CD4-positive, alpha-beta T cell treated with Interleukin-6 at 100 ng/mL for 8 hours (primary cell): ENCODE measurements around the gene DAAM1.

Experiments used
- DNase-seq: peaks from one replicate; pipeline ENCODE4 v3.0.0-alpha.2; 2020; ENCODE audit warnings: mixed read lengths, low spot score

Gene DAAM1

GRCh38 chr14:59314953-59315599 lies 126.6 kb downstream of the DAAM1 start:
- DNase-seq: no peak

DNA sequence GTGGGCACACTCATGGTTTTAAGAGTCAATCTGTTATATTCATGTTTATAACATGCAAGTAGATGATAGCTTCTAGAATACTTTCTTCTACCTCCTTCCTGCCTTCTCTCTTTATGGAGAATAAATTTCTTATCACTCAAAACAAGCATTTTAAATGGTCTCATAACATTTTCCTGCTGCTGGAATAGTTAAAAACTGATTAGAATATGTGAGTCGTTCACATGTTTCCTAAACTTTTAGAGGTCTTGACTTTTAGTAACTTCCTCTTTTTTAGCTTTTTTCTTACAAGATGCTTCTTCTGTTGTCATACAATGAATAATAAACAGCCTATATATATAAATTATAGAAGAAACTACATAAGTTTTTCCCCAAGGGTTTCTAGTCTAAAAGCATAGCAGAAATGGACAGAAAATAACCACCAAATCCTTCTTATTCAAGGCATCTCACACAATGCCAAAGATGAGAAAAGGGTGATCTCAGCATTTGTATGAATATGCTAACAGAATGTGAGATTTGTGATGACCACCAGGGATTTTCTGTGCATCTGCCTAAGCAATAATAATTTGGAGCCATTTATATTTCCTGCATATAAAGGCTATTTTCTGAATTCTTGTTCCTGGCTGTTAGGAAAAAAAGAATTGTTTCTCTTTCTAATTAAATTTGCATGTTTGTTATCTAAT lies 127.8 kb downstream of the DAAM1 start:
- no peak for DNase-seq

GRCh38 chr14:59317346-59317745 lies 128.9 kb downstream of the DAAM1 start:
- no peak for DNase-seq

DNA sequence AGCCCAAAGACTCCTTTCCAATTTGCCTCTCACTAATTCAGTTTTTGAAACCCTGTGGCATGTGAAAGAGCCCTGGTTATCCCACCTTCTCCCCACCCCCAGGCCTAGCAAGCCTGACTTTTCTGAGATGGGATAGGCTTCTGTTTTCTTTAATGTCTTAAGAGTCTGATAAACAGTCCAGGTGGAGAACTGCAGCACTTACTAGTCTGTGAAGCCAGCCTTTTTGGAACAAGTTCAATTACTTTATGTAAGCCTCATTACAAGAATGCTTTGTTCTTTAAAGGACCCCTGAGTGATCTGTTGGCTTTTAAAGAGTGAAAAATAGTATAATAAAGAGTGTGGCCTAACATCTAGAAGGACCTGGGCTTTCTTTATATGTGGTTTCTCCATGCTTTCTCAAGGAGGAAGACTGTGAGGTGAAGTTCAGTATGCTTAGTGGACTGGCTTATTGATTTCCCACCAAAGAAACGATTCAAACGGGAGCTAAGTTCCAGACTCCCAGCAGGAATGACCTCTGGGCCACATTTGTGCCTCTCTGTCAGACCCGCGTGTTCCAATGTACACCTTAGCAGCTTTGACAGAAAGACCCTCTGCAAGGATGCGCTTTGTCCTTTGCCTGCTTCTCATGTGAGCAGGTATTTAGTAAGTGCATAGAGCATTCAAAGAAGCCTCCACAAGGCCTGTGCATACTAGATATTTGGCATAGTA lies 129.5 kb downstream of the DAAM1 start:
- DNase-seq: no peak

DNA sequence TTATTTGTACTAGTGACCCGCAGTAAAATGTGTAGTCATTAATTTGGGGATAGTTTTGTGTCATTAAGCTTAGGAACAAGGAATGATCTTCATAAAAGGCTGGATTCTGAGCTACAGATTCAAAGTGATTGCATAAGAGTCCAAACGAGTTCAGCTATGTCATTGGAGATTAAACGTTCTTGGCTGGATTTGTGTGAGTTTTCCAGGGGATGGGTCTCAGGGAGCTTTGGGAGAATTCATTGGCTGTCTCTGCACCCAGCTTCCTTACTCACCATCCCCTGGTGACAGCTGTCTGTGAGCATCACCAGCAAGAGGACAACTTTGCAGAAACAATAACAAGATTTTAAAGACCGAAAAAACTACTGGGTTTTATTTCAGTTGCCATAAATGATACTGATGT lies 130.4 kb downstream of the DAAM1 start:
- no peak for DNase-seq

DNA sequence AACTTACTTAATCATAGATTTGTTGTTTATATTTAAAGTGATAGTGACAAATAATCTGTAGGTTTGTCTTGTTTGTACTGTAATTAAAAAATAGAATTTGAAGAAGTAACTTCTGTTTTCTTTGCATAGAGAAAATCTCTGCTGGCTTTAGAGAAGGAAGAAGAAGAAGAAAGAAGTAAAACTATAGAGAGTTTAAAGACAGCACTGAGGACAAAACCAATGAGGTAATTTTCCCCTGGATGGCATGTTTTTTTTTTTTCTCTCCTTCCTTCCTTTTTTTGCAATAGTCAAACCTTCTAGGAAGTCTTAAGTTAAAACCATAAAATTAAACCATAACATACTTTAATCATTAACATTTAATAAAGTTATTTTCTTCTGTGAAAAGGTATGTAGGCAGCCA lies 131.9 kb downstream of the DAAM1 start:
- DNase-seq: no peak

DNA sequence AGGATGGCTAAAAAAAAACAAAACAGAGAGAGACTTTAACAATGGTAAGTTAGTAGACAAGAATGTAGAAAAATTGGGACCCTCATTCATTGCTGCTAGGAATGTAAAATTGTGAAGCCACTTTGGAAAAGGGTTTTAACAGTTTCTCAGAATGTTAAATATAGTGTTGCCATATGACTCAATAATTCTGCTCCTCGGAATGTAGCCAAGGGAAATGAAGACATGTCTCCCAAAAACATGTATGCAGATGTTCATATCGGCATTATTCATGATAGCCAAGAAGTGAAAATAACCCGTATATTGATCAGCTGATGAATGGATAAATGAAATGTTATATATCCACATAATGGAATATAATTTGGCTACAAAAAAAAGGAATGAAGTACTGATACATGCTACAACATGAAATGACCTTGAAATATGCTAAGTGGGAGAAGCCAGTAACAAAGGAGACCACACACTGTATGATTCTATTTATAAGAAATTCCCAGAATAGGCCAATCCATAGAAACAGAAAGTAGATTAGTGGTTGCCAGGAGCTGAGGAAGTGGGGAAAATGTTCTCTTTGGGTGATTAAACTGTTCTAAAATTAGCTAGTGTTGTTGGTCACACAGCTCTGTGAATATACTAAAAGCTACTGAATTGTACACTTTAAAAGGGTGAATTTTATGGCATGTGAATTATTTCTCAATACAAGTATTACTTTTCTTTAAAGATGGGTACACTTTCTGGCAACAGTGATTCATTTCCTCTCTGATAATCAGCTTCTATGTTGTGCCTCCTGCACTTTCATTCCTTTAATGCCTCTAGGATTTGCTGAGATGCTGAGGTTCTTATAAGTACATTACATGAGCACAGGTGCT lies 132.5 kb downstream of the DAAM1 start:
- DNase-seq: no peak

DNA sequence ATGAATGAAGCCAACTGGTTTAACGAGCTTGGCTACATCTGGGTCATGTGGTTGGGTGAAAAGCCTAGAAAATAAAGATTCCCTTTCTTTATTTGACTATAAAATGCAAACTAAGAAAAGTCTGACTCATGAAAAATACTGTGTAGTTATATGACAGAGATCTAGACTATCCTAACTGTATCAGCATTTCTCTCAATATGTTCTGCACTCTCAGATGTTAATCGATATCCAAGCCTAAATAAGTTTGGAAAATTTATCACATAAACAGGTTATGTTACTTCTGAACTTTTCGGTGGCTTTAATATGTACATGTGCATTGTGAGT lies 133.1 kb downstream of the DAAM1 start:
- no peak for DNase-seq

DNA sequence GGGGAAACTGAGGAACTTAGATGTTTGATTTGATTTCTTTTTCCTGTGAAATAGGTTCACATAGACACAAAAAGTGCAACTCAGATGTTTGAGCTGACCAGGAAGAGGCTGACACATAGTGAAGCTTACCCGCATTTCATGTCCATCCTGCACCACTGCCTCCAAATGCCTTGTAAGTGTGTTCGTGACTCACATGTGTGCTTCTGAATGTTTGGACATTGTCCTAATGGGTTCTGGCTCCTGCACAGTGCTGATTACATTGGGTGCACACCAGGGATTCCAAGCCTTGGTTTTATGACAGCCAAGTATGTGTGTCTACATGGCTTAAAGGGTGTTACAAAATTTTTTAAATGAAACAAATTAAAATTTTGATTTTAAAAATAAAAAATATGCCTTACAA lies 137.4 kb downstream of the DAAM1 start:
- DNase-seq: no peak

GRCh38 chr14:59328454-59328853 lies 140.0 kb downstream of the DAAM1 start:
- DNase-seq: no peak

GRCh38 chr14:59330455-59330854 lies 142.0 kb downstream of the DAAM1 start:
- no peak for DNase-seq

- no peak for DNase-seq
Observed at GRCh38 chr14:59331217-59331616, 142.8 kb downstream of the DAAM1 start.

DNA sequence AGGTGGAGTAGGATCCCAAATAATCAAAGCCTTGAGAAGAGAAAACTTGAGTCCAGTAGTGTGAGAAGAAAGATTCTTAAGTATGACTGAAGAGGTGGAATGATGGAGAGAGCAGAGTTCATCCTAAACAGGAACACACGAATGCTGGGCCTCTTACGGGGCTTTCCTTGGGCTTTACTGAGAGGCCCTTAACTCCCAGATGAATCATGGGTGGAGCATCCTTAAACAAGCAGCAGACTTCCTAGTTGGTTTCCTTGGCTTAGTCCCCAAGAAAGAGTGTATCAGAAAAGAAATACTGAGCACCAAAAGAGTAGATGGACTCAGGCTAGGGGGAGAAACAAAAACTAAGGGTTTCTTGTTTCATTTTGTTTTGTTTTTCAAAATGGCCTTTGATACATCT lies 144.3 kb downstream of the DAAM1 start:
- DNase-seq: no peak

- DNase-seq: no peak
Observed at GRCh38 chr14:59333235-59333634, 144.8 kb downstream of the DAAM1 start.

- DNase-seq: no peak
Observed at GRCh38 chr14:59333668-59334067, 145.2 kb downstream of the DAAM1 start.

GRCh38 chr14:59334253-59334652 lies 145.8 kb downstream of the DAAM1 start:
- no peak for DNase-seq

DNA sequence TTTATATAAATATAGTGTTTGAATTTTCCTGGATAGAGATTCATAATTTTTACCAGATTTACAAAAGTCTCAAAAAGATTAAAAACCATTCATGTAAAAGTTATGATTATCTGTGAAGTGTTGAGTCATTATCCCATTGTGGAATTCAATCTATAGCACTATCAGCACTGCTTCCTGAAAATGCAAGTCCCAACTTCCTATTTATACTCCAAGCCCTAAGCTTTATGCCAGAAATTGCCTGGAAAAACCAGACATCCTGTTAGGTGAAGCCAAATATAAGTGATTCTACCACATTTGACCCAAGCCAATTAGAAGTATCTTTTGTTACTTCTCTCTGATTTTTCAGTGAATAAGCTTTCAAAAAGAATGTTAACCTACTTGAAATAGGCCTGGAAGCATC lies 147.6 kb downstream of the DAAM1 start:
- DNase-seq: no peak

DNA sequence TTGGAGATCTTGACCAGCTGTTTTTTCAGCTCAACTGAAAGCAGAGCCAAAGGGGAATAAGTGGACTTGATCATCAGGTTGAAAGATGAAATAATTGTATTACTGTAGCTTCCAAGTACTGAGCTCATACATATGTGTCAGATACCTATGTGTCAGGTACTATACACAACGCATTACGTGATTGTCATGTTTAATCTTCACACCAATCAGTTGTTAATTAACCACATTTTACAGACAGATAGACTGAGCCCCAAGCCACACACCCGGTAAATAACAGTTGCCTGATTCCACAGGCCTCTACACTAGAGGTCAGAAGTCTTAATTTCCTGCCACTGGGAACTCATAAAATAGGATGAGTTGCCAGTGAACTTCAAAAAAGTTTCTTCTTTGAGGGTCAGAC lies 148.2 kb downstream of the DAAM1 start:
- no peak for DNase-seq

GRCh38 chr14:59337141-59337611 lies 148.7 kb downstream of the DAAM1 start:
- DNase-seq: no peak

GRCh38 chr14:59338761-59339160 lies 150.3 kb downstream of the DAAM1 start:
- DNase-seq: no peak

GRCh38 chr14:59339524-59340330 lies 151.3 kb downstream of the DAAM1 start:
- DNase-seq: no peak
